Esophagus squamous epithelium (tissue), 5 donors: ENCODE results near the gene CA10. TPM values are rescaled to one million over a fixed set of nuclear protein-coding genes. Genes with fewer than 3 reads are reported as not detected.

ENCODE experiments used
- DNase-seq: peaks from one replicate; lab custom pipeline; 2025; lab: John Stamatoyannopoulos, UW
- H3K27ac ChIP-seq, 4 donors: fragments of 200-600 bp; sonication (generic); one replicate each; pipeline ENCODE4 v1.5.1; 2016 to 2019; ENCODE audit warnings: mild to moderate bottlenecking in 1 of 4
- H3K27me3 ChIP-seq, 4 donors: fragments of 200-600 bp; sonication (generic); 1 replicate in 3 of 4; 2 replicates in 1 of 4; pipeline versions ENCODE4 v1.5.1 to v1.6.0; 2017 to 2021; ENCODE audit warnings: antibody characterized with exemption in 1 of 4
- H3K36me3 ChIP-seq, 3 donors: fragments of 200-600 bp; sonication (generic); one replicate each; pipeline ENCODE4 v1.5.1; 2016 to 2019
- H3K4me1 ChIP-seq, 3 donors: fragments of 200-600 bp; sonication (generic); one replicate each; pipeline ENCODE4 v1.5.1; 2017 to 2019
- H3K4me3 ChIP-seq, 4 donors: fragments of 200-600 bp; sonication (generic); 1 replicate in 3 of 4; 2 replicates in 1 of 4; pipeline ENCODE4 v1.5.1; 2016 to 2019; ENCODE audit warnings: mild to moderate bottlenecking in 2 of 4, moderate library complexity in 1 of 4
- H3K9me3 ChIP-seq, 3 donors: fragments of 200-600 bp; sonication (generic); one replicate each; pipeline ENCODE4 v1.5.1; 2016 to 2019
- POLR2A ChIP-seq, 4 donors: fragments of 450-650 bp; IDR thresholded peaks; one replicate each; pipeline ENCODE4 v1.6.1; 2017; ENCODE audit warnings: antibody characterized with exemption in 4 of 4, mild to moderate bottlenecking in 4 of 4, moderate library complexity in 3 of 4
- WGBS, 2 donors: methylation state at CpG; one replicate each; pipeline ENCODE4 v1.1.5; 2018; 5-methylcytosine and 5-hydroxymethylcytosine counted together
- intact Hi-C: fragments of 100-400 bp; cut with DNase I; formaldehyde crosslinking; loops from one replicate; pipeline ENCODE4 v1.15.0; 2022
- total RNA-seq, 4 donors: library from RNA; depleted of rRNA; stranded (reverse); fragments of >200 nt; gene quantifications; one replicate each; pipeline ENCODE4 v1.1.0, GENCODE V29; 2016
- TF ChIP-seq, protein P1 (sequence below), 6 experiments: fragments of 450-650 bp in 4 of 6; fragments of 200-600 bp in 2 of 6; sonication (generic) in 2 of 6; IDR thresholded peaks; one replicate each; pipeline ENCODE4 v1.5.1; 2016 to 2019; ENCODE audit warnings: antibody characterized with exemption in 6 of 6, mild to moderate bottlenecking in 4 of 6, moderate library complexity in 4 of 6
- donor health status: DM: yes; HTN: yes; CAD: no.

CA10 gene
- total RNA-seq, 4 donors from 2014 or later: 0.38 TPM; not detected in 3

DNA sequence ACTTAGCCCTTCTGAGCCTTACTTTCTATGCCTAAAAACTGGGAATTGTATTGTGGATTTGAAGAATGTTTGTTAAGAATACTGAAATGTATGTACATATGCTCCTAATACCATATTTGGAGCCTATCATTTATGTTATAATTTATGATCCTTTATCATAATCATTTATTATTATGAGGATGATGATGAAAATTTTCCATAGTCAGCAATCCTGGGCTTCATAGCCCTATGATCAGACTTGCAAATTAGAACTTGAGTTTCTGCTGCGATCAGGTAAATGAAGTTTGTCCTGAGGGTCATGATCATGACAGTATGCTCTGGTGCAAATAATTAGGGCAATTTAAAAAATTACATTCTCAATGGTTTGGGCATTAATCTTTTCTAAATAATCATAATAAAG is 147.4 kb downstream of the CA10 start:
- no peaks in the 10 kb centered on the region for H3K9me3 ChIP-seq
- intact Hi-C loops: no loop called here

DNA sequence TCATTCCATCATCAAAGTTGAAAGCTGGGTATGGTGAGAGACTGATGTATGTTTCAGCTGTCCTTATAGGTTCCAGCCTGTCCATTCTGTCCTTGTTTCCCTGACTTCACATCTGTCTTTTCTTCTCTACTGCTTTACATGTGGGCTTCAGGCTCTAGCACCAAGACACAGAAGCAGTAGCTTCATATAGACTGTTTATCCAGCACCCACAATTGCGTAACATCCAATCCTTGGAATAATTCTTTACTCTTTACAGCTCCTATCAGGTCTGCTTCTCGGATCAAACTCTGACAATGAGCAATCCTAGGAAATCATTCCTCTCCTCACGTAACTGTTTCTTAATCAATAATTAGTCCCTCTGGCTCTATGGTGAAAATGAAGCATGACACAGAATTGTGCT is 158.9 kb downstream of the CA10 start:
- intact Hi-C loops: no loop called here
- no peak for DNase-seq
- no peak for TF ChIP-seq POLR2A (IDR thresholded peaks at IDR 0.05)
- TF ChIP-seq, protein P1, sequence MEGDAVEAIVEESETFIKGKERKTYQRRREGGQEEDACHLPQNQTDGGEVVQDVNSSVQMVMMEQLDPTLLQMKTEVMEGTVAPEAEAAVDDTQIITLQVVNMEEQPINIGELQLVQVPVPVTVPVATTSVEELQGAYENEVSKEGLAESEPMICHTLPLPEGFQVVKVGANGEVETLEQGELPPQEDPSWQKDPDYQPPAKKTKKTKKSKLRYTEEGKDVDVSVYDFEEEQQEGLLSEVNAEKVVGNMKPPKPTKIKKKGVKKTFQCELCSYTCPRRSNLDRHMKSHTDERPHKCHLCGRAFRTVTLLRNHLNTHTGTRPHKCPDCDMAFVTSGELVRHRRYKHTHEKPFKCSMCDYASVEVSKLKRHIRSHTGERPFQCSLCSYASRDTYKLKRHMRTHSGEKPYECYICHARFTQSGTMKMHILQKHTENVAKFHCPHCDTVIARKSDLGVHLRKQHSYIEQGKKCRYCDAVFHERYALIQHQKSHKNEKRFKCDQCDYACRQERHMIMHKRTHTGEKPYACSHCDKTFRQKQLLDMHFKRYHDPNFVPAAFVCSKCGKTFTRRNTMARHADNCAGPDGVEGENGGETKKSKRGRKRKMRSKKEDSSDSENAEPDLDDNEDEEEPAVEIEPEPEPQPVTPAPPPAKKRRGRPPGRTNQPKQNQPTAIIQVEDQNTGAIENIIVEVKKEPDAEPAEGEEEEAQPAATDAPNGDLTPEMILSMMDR (IDR thresholded peaks at IDR 0.05): no peak
- Histone ChIP-seq H3K9me3 (no peaks in the 10 kb centered on the region), H3K4me1 (no peaks in the 10 kb centered on the region), H3K4me3 (no peak overlapping the region), H3K27ac (no peak overlapping the region), H3K36me3 (no peaks in the 10 kb centered on the region), H3K27me3 (no peaks in the 10 kb centered on the region)
- WGBS, 2 donors: 78 to 88% methylated on average over 3 of the region's 3 CpGs

More for the DNA sequence above, 147.4 kb downstream of the CA10 start:
- no peak for DNase-seq
- WGBS, 2 donors: 90 to 100% methylated on average over 1 of the region's 1 CpG
- Histone ChIP-seq H3K27ac (no peak overlapping the region), H3K4me1 (no peaks in the 10 kb centered on the region), H3K27me3 (no peaks in the 10 kb centered on the region), H3K36me3 (no peaks in the 10 kb centered on the region), H3K4me3 (no peak overlapping the region)
- no peak for TF ChIP-seq POLR2A (IDR thresholded peaks at IDR 0.05)
- TF ChIP-seq, protein P1 (IDR thresholded peaks at IDR 0.05): no peak

DNA sequence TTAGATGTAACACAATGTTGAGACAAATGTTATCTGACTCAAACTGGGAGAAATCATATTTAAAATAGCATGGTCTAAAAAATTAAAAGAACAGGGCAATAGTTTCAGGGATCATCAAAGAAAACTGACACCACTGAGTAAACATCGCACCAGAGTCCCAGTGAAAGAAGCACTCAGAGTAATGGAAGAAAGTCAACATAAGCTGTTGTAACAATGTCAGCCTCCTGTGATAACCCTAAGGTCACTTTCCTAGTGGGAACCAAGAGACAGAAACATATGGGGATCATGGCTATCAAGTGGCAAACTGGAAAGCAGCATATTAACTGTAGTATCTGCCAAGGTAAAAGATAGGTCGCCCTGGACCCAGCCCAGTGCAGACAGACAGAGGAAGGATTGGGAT is 160.8 kb downstream of the CA10 start:
- Histone ChIP-seq H3K27ac (no peak overlapping the region), H3K4me3 (no peak overlapping the region), H3K27me3 (no peaks in the 10 kb centered on the region), H3K36me3 (no peaks in the 10 kb centered on the region), H3K4me1 (no peaks in the 10 kb centered on the region), H3K9me3 (no peaks in the 10 kb centered on the region)
- intact Hi-C loops: no loop called here
- WGBS, 2 donors: 30 to 45% methylated on average over 2 of the region's 2 CpGs
- DNase-seq: no peak
- TF ChIP-seq, protein P1 (IDR thresholded peaks at IDR 0.05): no peak
- no peak for TF ChIP-seq POLR2A (IDR thresholded peaks at IDR 0.05)

DNA sequence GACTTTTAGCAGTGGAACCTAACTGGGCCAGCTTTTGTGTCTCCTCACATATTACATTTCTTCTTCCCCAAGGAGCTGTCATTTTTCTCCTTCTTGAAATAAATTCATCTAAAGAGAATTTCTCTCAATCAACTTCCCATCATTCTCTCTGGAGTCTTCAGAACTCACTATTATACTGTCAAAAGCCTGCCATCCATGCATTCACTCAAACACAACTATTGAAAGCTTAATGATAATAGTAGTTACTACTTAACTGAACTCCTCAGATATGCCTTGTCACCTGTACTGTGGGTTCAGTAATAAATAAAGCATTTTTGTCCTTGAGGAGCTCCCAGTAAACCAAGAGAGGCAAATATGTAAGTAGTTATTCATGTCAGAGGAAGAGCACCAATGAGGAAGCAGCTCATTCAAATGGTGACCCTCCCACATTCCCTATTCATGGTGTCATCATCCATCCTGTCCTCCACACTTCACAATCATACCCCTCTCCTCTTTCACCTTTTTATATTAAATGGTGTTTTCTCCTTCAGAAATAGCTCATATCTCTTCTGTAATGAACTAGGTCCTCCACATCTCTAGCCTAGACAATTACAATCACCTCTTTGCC is 162.6 kb downstream of the CA10 start:
- TF ChIP-seq POLR2A (IDR thresholded peaks at IDR 0.05): no peak
- TF ChIP-seq, protein P1 (IDR thresholded peaks at IDR 0.05): no peak
- no peaks in the 10 kb centered on the region for H3K27me3 ChIP-seq
- H3K4me1 ChIP-seq: no peaks in the 10 kb centered on the region
- DNase-seq: no peak
- H3K4me3 ChIP-seq: no peak overlapping the region
- no peaks in the 10 kb centered on the region for H3K9me3 ChIP-seq
- intact Hi-C loops: no loop called here
- H3K36me3 ChIP-seq: no peaks in the 10 kb centered on the region
- H3K27ac ChIP-seq: no peak overlapping the region

DNA sequence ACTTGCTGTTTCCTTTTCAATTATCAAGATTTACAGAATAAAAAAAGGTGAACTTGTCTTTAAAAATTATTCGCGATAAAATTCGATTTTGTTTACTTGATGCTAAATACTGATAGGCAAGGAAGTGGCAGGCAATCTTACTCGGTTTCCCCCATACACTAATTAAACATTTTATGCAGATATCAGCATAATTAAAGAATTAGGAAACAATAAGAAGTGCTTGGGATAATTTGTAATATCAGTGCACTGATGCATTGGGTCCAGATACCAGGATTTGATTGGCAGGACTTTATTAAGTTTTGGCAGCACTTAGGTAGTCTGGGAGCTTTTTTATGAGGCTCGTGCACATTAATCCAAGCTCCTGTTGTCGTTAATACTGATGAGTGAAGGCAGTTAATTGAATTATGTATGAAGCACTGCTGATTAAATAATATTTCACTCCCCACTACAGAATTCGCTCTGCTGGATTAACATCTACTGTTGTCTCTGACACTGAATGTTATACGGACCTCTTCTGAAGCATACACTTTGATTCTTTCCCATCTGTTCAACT is 165.6 kb downstream of the CA10 start:
- no peak for TF ChIP-seq POLR2A (IDR thresholded peaks at IDR 0.05)
- TF ChIP-seq, protein P1 (IDR thresholded peaks at IDR 0.05): no peak
- no peaks in the 10 kb centered on the region for H3K4me1 ChIP-seq
- no peak overlapping the region for H3K27ac ChIP-seq
- intact Hi-C loops: no loop called here
- no peak for DNase-seq
- 73 to 74% methylated on average over 8 of the region's 8 CpGs for WGBS, 2 donors
- no peaks in the 10 kb centered on the region for H3K27me3 ChIP-seq
- no peaks in the 10 kb centered on the region for H3K36me3 ChIP-seq
- no peak overlapping the region for H3K4me3 ChIP-seq
- H3K9me3 ChIP-seq: no peaks in the 10 kb centered on the region
